Activated CD8-positive, alpha-beta memory T cell treated with anti-CD3 and anti-CD28 coated beads for 48 hours (primary cell): ENCODE results near the gene OMP.
"Not testable (repeated sequence)": the region's sequence is repeated elsewhere in the genome, so short reads cannot be mapped to it uniquely, and the experiment has no call there.

ENCODE experiments used
- DNase-seq, 3 experiments: peaks; one replicate each; pipeline ENCODE4 v3.0.0-alpha.2; 2020; ENCODE audit warnings: low read depth in 2 of 3, low spot score in 2 of 3

OMP gene

DNA sequence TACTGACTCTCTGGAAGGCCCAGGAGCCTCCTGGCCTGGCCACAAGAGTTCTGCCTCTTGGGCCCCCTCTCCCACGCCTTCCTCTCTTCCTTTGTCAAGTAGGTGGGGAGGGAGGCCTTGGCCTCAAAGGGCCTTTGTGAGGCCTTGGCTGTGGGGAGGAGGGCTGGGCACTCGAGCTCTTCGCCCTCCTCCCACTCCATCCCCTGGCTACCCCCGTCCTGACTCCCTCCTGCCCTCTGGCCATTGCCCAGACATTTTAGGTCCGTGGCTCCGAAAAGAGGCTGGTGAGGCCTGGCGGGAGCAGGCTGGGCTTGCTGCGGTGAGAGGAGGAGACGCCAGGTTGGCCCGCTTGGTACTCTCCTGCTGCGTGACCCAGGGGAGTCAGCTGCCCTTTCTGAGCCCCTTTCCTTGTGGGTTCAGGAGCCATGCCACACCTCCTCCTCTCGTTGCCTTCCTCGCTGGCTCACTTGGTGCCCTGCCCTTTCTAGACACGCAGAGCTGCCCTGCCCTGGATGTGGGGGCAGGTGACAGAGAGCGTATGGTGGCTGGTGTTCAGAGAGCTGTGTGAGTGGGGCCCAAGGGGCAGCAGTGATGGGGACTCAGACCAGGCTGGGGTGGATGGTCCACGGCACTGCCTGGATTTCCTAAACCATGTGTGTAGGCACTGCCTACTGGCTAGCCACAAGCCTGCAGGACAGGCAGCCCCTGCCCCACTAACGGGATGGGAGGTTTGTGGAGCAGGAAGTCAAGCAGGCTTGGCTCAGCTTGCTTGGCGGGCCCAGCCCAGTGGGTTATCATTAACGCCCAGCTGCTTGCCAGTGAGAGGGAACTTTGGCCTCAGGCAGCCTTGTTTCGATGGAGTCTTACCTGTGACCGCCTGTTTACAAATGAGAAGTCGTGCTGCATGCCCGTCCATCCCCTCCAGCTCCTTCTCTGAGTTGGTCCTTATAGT lies 15.8 kb upstream of the OMP start:
- no peak for DNase-seq

DNA sequence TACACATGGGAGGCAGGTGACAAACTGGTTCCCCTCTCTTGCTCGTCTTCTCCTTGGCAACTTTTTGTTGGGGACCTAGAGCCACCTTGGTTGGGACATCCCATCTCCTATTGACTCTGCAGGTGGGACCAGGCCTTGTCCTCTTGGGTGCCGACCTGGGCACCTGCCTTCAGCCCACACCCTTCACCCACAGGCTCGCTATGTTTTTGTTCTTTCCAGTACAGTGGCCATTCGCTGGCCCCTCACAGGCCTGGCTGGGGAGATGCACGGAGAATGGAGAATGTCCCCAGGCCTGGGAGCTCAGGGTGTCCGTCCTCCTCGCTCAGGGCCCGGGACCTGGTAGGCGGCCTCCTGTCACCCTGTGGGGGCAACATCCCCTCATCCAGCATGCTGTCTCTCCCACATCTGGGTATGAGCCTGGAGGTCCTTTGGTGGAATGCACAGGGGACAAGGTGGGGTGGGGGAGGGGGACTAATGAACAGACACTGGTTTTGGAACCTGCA lies 14.9 kb upstream of the OMP start:
- DNase-seq: no peak

DNA sequence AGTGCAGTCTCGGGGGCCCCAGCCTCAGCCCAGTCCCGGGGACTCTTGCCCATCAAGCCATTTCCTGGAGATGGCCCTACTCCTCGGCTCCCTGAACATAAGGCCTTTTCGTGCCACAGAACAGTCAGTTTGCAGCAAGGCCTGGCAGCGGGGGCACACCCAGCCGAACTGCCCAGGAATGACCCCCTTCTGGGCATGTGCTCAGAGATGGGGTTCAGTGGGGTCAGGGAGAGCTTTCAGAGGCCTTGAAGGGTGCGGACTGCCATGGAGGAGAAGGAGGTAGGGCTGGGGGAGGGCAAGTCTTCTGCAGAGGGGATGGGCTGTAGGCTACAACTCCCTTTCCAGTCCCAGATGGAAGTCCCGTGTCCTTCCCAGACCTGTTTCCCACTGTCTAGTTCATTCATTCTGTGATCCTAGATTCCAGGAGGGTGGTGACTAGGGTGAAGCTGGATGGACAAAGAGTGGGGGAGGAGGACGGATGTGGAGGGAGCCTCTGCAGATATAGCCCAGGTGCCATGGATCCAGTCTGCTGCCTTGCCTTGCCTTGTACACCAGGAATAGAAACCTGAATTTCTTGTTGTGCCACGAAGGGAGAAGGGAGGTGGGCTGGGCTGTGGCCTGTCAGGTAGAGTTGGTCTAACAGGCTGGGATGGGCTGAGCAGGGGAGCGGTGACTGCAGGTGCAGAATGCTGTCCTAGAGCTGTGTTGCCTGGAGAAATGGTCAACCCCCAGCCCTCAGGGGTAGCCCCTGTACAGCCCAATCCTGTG lies 14.2 kb upstream of the OMP start:
- no peak for DNase-seq

DNA sequence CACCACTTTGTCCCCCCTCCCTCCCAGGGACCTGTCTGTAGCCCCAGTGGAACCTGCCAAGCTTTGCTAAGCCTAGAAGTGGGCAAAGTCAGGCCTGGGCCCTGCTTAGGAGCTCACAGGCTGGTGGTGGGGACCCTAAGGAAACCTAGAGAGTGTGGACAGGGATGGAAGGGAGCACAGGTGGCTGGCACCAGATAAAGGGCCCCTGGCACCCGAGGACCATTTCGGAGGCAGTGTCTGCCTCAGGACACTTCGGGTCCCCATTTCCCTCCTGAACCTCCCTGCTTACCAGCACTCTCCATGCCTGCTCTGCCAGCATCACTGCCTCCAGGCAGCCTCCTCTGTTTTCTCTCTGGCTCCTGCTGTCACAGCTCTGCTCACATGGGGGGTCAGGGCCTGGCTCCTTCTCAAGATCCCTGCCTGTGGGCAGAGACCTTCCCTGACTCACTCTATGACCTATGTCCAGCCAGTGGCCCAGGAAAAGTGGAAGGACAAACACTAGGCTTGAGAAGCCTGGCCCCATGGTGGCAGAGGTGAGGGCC lies 13.6 kb upstream of the OMP start:
- no peak for DNase-seq

DNA sequence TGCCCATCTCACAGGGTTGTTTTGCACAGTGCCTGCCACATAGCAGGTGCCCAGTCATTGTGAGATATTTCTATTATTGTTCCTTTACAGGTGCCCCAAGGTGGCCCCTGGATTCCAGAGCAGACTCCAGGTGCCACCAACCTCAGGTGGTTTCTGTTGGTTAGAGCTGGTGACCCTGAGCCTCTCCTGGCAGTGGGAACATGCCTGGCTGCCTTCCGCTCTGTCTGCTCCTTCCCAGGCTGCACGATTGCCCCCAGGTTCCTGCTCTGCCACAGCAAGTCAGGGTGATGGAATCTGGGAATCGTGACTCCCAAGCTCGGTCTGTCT lies 12.6 kb upstream of the OMP start:
- no peak for DNase-seq

DNA sequence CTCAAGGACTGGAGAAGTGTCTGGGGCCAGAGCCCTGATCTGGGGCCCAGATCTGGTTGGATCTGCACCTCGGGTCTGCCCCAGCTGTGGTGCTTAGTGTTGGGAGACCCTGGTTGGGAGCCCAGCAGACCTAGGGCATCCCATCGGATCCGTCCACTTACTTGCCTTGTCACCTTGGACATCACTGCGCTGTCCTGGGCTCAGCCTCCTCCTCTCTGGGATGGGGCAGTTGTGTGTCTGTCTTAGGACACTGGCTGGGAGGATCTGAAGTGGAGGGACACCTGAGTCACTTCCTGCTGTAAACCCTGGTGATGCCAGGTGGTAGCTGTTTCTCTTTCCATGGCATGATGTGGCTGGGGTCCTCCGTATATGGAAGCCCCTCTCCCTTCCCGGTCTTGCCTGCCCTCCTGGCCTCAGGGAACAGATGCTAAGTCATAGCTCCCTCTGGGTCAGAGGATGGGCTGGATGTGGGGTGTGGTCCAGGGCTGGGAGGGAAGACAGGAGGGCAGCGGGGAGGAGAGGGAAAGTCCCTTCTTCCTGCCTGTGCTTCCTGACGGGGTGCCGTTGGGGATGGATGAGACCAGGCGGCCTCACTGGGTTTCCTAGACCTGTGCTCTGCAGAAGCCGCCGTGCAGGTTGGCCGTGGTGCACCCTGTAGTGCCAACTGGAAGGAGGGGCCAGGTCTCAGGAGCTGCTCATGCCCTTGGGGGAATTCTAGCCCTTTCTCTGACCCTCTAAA lies 12.1 kb upstream of the OMP start:
- DNase-seq: no peak

DNA sequence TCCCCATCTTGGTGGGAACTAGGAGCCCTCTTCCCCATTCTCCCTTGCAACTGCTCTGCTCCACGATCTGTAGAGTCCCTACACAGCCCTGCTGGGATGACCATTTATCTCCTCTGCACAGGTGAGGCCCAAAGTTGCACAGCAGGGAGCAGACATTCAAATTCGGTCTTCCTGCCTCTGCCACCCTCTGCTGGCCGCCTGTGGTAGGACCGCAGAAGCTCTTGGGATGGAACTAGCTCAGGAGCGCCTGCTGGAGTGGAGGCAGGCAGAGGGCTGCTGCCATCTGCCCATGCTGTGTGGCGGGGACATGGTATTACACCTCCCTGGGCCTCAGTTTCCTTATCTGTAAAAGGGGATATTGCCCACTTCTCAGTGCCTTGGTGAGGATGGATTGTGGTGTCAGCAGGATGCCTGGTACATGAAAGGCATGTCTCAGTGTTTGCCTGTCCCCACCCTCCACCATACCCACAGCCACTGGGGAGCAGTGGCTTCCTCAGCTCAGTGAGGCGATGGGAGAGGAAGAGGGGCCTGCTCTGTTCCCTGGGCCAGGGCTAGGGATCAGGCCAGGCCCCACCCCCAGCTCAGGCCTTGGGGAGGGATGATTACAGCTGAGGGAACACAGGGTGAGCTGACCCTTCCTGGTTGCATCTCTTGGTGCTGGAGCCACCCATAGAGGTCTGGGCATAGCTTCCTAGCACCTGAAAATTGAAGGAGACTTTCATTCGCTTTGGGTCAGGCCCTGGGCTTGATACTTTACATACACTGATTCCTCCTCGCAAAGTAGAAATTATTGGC lies 11.3 kb upstream of the OMP start:
- DNase-seq: peak; percentile 33 to 48 (median 48)

DNA sequence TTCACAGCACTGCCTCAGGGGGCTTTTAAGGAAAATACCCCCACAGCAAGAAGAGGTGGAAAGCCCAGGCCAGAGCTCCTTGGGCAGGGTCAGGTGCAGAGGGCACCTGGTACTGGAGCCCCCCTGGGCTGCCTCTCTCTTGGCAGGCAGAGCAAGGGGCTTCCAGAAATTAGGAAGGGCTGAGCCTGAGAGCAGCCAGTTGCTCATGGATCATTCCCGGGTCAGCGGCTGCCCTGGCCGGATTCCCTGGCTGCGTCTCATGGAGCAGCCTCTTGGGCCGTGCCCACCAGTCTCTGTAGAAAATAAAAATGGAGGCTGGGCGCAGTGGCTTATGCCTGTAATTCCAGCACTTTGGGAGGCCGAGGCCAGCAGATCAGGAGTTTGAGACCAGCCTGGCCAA lies 10.3 kb upstream of the OMP start:
- DNase-seq: no peak

DNA sequence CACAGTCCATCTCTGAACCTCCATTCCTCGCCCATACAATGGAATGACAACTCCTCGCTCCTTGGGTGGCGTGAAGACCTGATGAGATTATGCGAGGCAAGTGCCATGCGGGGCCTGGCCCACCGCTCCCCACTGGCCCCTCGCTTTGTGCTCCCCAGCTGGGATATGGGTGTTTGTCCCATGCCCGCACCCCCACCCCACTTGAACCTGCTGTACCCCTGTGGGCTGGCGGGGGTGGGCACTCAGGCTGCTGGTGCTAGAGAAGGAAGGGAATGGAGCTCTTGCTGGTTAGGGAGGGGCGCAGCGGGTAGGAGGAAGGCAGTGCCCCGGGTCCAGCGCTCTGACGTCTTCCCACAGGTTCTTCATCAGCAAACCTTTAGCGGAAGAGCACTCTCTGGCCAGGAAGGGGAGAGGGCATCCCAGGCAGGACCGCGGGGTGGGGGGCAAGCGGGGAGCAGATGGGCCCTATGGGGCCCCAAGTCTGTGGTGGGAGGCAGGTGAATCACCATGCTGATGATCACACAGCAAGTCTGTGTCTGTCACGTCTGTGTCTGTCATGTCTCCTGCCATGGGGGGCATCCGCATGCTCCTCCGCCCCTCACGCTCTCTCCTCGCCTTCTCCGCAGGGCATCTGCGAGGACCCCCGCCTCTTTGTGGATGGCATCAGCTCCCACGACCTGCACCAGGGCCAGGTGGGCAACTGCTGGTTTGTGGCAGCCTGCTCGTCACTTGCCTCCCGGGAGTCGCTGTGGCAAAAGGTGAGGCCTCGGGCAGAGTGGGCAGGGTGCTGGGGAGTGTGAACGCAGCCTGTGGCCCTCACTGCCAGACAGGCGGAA lies 9.4 kb upstream of the OMP start:
- no peak for DNase-seq

DNA sequence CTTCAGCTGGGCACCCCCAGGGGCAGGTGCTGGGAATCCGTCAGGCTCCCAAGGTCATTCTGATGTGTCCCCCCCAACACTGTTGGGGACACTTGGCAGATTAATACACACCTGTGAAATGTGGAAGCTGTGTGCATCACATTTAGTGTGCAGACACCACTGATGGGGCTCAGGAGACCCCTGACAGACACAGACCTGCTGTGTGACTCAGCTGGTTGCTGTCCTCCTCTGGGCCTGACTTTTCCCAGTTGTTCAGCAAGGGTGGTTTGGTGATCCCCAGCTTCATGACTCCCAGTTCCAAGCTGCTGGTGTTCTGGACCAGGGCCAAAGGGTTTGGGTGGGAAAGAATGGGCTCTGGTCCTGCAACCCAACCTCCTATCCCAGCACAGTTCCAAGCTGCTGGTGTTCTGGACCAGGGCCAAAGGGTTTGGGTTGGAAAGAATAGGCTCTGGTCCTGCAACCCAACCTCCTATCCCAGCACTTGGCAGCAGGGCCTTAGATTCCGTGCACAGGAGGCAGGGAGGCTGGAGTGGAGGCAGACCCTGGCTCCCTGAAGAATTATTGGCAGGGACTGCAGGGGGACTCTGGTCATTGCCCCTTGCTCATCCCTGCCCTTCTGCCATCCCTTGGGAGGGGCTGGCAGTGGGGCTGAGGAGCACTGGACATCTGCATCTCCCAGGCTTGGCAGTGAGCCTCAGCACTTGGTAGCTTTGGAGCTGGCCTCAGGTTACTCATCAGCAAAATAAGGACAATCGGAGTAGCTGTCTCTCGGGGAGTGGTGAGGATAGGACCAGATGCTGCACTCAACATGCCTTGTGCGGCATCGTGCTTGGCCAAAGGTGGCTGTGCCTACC lies 8.4 kb upstream of the OMP start:
- DNase-seq: no peak

DNA sequence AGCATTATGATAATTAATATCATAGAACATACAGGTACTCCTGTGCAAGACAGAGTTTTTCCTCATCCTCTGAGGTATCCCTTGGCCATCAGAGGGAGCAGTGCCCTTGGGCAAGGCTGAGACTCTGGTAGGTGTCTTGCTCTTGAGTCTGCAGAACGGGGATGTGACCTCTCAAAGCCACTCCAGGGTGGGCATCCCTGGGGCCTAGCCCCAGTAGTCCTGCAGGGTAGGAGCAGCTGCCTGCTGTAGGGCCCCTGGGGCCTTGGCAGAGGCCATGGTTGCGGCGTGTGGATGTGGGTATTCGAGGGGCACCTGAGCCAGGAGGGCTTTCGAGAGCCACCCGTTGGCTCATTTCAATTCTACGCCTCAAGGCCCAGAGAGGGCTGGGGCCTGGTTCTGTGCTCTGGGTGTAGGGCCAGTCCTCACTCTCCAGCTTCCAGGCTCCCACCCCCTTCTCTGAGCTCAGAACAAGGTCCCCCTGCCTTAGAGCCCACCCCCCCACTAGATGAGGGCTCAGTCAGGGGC lies 7.7 kb upstream of the OMP start:
- no peak for DNase-seq

DNA sequence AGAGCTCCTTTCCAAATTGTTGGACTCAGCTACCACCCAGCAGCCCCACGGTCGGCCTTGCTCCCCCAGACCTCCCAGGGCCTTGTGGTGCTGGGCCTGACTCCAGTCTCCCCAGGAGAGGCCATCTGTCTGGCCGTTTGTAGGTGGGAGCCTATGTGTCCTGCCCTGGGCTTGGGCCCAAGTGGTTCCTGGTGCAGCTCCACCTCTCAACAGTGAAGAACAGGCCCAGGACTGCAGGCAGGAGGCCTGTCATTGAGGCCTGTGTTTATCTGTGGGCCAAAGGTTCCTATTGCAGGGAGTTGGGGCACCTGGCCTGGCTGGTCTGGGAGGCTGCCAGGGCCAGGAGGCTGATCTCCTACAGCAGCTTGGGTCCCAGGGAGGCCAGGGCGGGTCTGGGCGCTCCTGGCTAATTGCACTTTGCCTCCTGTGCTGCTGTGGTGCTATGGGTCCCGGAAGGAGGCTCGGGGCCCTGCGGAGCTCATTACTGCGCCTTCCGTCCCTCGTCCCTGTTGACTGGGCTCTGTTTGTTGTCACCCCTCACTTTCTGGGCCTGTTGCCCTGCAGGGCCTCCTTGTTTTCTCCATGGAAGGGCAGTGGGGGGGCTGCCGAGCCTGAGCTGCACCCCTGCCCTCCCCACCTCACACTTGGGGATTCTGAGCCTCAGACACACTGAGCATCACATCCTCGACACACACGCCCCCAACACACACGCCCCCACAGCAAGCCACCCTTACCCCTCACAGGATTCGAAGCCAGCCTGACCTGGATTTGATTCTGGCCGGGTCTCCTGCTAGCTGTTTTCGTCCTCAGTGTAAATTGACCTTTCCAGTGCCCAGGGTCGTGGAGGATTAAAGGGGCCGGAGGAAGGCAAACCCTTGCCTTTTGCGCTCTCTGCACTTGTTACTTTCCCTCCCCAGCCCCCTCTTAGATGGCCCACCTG lies 6.8 kb upstream of the OMP start:
- DNase-seq: no peak

DNA sequence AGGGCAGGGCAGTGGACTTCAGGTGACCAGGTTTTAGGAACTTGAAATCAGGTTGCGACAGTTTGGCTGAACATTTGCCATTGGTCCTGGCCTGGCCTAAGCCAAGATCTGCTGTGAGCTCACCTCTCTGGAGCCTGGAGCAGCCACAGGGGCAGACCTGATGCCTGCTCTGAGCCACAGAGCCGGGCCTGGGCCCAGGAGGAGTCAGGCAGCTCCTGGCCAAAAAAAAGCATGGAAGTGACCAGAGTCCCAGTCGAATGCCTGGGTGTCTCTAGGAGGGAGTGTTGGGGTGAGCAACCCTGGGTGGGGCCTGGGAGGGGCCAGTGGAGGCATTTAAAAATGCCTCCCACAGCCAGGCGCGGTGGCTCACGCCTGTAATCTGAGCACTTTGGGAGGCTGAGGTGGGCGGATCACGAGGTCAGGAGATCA lies 6.0 kb upstream of the OMP start:
- DNase-seq: no peak

DNA sequence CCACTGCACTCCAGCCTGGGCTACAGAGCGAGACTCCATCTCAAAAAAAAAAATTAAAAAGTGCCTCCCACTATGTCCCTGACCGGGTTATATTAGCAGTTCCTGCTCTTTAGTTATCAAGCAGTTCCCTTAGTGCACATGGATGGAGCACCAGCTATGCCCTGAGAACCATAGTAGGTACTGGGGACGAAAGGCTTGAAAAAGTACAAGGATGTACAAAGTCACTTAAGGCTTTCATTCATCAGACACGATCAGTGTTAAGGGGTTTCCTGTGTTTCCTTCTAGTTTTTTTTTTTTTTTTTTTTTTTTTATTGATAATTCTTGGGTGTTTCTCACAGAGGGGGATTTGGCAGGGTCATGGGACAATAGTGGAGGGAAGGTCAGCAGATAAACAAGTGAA lies 5.5 kb upstream of the OMP start:
- DNase-seq: not testable (repeated sequence)

DNA sequence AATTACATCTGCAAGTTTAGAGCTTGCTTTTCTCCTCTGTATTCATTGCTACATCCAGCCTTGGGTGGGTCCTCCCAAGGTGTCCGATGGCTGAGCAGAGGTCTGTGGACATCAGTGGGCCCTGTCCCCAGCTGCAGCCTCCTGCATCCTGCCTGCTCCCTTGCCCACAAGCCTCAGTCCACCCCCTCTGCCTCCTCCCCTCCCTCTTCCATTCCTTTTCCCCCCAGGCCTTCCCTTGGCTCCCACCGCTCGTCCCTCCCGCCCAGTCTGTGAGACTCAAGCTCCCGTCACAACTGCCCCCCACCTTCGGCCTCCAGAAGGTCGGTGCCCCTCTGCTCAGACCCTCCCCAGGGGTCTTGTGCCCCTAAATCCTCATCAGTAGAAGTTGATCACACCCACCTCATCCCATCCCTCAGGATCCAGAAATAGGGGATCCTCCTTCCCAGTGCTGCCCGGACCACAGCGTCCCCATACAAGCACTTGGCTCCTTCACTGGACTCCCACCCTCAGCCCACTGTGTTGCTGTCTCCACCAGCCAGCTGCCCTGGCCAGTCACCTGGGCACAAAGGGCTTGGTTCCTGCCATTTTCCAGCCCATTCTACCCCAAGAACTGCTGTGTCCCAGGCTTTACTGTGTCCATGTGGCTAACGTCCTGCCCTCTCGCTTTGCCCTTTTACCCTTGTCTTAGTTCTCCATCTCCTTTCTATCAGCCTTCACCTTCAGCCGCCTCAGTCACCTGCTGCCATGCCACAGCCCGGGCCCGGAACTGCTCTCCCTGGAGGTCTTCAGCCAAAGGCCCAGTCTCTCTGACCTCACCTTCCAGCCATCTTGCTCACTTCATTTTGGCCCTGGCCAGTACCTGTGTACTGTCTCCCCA lies 2.2 kb upstream of the OMP start:
- no peak for DNase-seq

DNA sequence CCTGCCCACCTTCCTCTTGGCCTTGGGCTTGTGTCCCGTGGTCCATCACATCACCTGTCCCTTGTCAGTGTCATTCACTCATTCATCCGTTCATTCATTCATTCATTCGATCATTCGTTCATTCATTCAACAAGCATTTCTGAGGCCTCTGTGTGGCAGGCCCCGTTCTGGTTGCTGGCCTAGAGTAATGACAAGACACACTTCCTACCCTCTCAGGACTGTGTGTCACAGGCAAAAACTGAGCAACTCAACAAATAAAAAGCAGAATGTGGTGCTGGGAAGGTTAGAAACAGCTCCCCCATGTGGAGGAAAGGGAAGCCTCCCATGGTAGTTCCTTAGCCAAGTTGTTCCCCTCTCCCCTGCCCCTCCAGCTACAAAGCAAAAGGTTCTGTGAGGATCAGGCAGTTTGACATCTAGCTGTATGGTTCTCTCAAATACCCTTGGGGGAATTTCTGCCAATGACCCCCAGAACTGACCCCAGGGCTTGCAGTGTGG lies 1.6 kb upstream of the OMP start:
- no peak for DNase-seq
